Measurements from ENCODE around the gene NECAB2. TPM values are rescaled to one million over a fixed set of nuclear protein-coding genes. Genes with fewer than 3 reads are reported as not detected.

The NECAB2 gene
- polyA plus RNA-seq, 1 donor from 2014 or later: 12.5 TPM

DNA sequence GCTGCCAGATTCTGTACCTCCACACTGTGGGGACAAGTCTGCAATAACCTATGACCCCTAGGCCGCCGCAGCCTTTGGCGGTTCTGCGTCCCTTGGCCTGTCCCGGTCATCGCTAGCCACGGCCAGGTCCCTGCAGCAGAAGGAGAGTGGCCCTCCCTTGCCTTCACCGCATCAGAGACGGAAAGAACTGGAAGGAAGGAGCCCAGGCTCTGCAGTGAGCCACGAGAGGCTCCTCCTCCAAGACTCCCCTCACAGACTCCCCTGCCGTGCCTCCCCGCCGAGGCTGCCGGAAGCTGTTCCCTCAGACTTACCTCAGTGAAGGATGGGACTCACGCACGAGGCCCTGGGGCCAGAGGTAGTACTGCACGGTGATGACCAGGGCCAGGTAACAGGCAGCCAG is 63.5 kb downstream of the NECAB2 start:
- Histone ChIP-seq H3K36me3 (ENCODE audit: insufficient read depth, low read length) (no peaks in the 10 kb centered on the region), H3K9me3 (ENCODE audit: low read length) (no peaks in the 10 kb centered on the region), H3K27ac (ENCODE audit: low read length) (no peak overlapping the region), H4K20me1 (ENCODE audit: insufficient read depth) (no peaks in the 10 kb centered on the region), H3K9me2 (ENCODE audit: insufficient read depth, low read length) (no peaks in the 10 kb centered on the region), H3K79me2 (replicated peaks; ENCODE audit: insufficient read depth, low read length) (no peaks in the 10 kb centered on the region), H2AFZ (ENCODE audit: low read depth, low read length) (no peak overlapping the region), H3K9ac (ENCODE audit: low read length) (no peak overlapping the region), H3F3A (ENCODE audit: insufficient read depth, low read length, poor library complexity, severe bottlenecking) (no peaks in the 10 kb centered on the region), H3K27me3 (ENCODE audit: insufficient read depth, low read depth, low read length) (no peaks in the 10 kb centered on the region), H3K4me2 (ENCODE audit: low read length) (no peak overlapping the region), H3K4me3 (ENCODE audit: low read length) (no peak overlapping the region)
- no peak for TF ChIP-seq CTCF (IDR thresholded peaks at IDR 0.05; ENCODE audit: poor library complexity, severe bottlenecking)
- no peak for TF ChIP-seq EZH2 (IDR thresholded peaks at IDR 0.05; ENCODE audit: borderline replicate concordance, insufficient read depth, low read length, poor library complexity, severe bottlenecking)
- TF ChIP-seq, protein P1, sequence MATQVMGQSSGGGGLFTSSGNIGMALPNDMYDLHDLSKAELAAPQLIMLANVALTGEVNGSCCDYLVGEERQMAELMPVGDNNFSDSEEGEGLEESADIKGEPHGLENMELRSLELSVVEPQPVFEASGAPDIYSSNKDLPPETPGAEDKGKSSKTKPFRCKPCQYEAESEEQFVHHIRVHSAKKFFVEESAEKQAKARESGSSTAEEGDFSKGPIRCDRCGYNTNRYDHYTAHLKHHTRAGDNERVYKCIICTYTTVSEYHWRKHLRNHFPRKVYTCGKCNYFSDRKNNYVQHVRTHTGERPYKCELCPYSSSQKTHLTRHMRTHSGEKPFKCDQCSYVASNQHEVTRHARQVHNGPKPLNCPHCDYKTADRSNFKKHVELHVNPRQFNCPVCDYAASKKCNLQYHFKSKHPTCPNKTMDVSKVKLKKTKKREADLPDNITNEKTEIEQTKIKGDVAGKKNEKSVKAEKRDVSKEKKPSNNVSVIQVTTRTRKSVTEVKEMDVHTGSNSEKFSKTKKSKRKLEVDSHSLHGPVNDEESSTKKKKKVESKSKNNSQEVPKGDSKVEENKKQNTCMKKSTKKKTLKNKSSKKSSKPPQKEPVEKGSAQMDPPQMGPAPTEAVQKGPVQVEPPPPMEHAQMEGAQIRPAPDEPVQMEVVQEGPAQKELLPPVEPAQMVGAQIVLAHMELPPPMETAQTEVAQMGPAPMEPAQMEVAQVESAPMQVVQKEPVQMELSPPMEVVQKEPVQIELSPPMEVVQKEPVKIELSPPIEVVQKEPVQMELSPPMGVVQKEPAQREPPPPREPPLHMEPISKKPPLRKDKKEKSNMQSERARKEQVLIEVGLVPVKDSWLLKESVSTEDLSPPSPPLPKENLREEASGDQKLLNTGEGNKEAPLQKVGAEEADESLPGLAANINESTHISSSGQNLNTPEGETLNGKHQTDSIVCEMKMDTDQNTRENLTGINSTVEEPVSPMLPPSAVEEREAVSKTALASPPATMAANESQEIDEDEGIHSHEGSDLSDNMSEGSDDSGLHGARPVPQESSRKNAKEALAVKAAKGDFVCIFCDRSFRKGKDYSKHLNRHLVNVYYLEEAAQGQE (IDR thresholded peaks at IDR 0.05; ENCODE audit: borderline replicate concordance): no peak
- TF ChIP-seq MXI1 (conservative IDR thresholded peaks at IDR 0.05; ENCODE audit: poor library complexity, severe bottlenecking): no peak
- TF ChIP-seq TAF1 (IDR thresholded peaks at IDR 0.05; ENCODE audit: low read depth): no peak
- no peak for TF ChIP-seq RAD21 (conservative IDR thresholded peaks at IDR 0.05)
- TF ChIP-seq SMC3 (conservative IDR thresholded peaks at IDR 0.05; ENCODE audit: poor library complexity): no peak
- no peak for TF ChIP-seq POLR2AphosphoS5 (IDR thresholded peaks at IDR 0.05)
- no peak for TF ChIP-seq EP300 (conservative IDR thresholded peaks at IDR 0.05; ENCODE audit: poor library complexity, severe bottlenecking)

DNA sequence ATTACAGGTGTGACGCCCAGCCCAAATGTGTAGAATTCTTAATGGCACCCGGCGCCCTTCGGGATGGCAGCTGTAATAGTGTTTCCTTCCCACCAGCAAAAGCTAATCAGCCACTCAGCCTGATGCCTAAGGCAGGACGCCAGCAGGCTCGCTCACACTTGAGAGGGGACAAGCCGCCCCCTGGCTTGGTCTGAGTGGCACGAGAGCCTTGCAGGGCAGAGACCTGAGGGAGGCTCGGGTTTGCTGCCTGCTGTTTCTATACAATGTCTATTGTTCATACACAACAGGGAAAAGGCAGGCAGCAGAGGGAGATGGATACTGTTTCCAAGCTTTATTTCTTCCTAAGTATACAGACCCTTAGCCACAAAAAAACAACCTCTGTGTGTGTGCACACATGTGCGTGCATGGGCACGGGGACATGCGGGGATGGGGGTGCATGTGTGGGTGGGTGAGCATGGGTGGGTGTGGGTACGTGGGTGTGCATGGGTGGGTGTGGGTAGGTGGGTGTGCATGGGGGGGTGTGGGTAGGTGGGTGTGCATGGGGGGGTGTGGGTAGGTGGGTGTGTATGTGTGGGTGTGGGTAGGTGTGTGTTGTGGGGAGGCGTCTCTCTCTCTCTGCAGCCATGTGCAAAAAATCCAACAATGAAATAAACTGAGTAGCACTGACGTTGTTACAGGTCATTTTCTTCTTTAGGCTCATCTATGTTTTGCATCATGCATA is 64.6 kb downstream of the NECAB2 start:
- Histone ChIP-seq H3K9ac (ENCODE audit: low read length) (no peak overlapping the region), H3F3A (ENCODE audit: insufficient read depth, low read length, poor library complexity, severe bottlenecking) (no peaks in the 10 kb centered on the region), H3K4me2 (ENCODE audit: low read length) (no peak overlapping the region), H3K9me3 (ENCODE audit: low read length) (no peaks in the 10 kb centered on the region), H4K20me1 (ENCODE audit: insufficient read depth) (no peaks in the 10 kb centered on the region), H2AFZ (ENCODE audit: low read depth, low read length) (no peak overlapping the region), H3K79me2 (replicated peaks; ENCODE audit: insufficient read depth, low read length) (no peaks in the 10 kb centered on the region), H3K9me2 (ENCODE audit: insufficient read depth, low read length) (no peaks in the 10 kb centered on the region), H3K27me3 (ENCODE audit: insufficient read depth, low read depth, low read length) (no peaks in the 10 kb centered on the region), H3K36me3 (ENCODE audit: insufficient read depth, low read length) (no peaks in the 10 kb centered on the region), H3K27ac (ENCODE audit: low read length) (no peak overlapping the region), H3K4me3 (ENCODE audit: low read length) (no peak overlapping the region)
- TF ChIP-seq, protein P1 (IDR thresholded peaks at IDR 0.05; ENCODE audit: borderline replicate concordance): no peak
- TF ChIP-seq EP300 (conservative IDR thresholded peaks at IDR 0.05; ENCODE audit: poor library complexity, severe bottlenecking) (no peak), SMC3 (conservative IDR thresholded peaks at IDR 0.05; ENCODE audit: poor library complexity) (no peak), TAF1 (IDR thresholded peaks at IDR 0.05; ENCODE audit: low read depth) (no peak), EZH2 (IDR thresholded peaks at IDR 0.05; ENCODE audit: borderline replicate concordance, insufficient read depth, low read length, poor library complexity, severe bottlenecking) (no peak), POLR2AphosphoS5 (IDR thresholded peaks at IDR 0.05) (no peak), CTCF (IDR thresholded peaks at IDR 0.05; ENCODE audit: poor library complexity, severe bottlenecking) (no peak), RAD21 (conservative IDR thresholded peaks at IDR 0.05) (no peak), MXI1 (conservative IDR thresholded peaks at IDR 0.05; ENCODE audit: poor library complexity, severe bottlenecking) (no peak)

Measured in neural cell (in vitro differentiated cells).